OCI-LY7 (cell line): ENCODE data around the gene IPO4.

Experiments used
- EZH2phosphoT487 ChIP-seq: fragments of 200-600 bp; sonication (generic); IDR thresholded peaks from 2 replicates; pipeline ENCODE4 v1.6.1; 2018; ENCODE audit warnings: low read depth, borderline replicate concordance, mild to moderate bottlenecking, mixed run types, antibody characterized with exemption, low read length, moderate library complexity, mixed read lengths
- TF ChIP-seq, protein P1 (sequence below): fragments of 200-600 bp; sonication (generic); conservative IDR thresholded peaks from 2 replicates; pipeline ENCODE4 v1.5.1; 2014; ENCODE audit warnings: mild to moderate bottlenecking, antibody characterized with exemption, low read length, moderate library complexity, mixed read lengths

DNA sequence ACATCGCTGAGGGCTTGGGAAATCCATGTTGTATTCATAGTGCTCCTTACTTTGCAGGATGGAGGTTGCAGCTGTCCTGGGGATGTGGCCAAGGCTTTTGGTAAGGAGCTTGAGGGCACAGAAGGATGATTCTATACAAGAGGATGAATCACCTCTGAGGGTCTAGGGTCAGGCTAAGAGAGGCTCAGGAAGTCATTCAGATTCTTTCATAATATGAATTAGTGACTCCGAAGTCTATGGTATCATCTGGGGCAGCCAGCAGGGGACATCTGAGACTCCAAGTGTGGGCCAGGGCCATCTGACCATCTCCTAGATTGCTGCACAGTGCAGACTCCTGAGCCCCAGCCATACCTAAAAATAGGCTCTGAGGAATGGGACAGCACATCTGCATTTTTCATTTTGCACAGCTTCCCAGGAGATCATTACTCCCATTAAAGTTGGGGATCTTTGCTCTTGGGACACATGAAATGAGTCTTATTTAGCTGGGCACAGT lies 48.9 kb upstream of the IPO4 start:
- TF ChIP-seq, protein P1, sequence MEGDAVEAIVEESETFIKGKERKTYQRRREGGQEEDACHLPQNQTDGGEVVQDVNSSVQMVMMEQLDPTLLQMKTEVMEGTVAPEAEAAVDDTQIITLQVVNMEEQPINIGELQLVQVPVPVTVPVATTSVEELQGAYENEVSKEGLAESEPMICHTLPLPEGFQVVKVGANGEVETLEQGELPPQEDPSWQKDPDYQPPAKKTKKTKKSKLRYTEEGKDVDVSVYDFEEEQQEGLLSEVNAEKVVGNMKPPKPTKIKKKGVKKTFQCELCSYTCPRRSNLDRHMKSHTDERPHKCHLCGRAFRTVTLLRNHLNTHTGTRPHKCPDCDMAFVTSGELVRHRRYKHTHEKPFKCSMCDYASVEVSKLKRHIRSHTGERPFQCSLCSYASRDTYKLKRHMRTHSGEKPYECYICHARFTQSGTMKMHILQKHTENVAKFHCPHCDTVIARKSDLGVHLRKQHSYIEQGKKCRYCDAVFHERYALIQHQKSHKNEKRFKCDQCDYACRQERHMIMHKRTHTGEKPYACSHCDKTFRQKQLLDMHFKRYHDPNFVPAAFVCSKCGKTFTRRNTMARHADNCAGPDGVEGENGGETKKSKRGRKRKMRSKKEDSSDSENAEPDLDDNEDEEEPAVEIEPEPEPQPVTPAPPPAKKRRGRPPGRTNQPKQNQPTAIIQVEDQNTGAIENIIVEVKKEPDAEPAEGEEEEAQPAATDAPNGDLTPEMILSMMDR: no peak
- no peak for TF ChIP-seq EZH2phosphoT487
